Ovary (tissue), 3 donors: ENCODE results near the gene WNT4.

ENCODE experiments used
- EP300 ChIP-seq: sonication (generic); formaldehyde crosslinking; IDR thresholded peaks from one replicate; pipeline ENCODE4 v1.6.1; 2017; ENCODE audit warnings: antibody characterized with exemption
- POLR2A ChIP-seq: fragments of 450-650 bp; IDR thresholded peaks from one replicate; pipeline ENCODE4 v1.6.1; 2017; ENCODE audit warnings: antibody characterized with exemption, mild to moderate bottlenecking, moderate library complexity
- TF ChIP-seq, protein P1 (sequence below), 3 donors: fragments of 450-650 bp in 2 of 3; fragments of 200-600 bp in 1 of 3; IDR thresholded peaks; one replicate each; pipeline versions ENCODE4 v1.5.1 to v1.8.0; 2016 to 2022; ENCODE audit warnings: antibody characterized with exemption in 3 of 3, mild to moderate bottlenecking in 1 of 3
- donor health status: DM: no; HTN: no; CAD: no.

GRCh38 chr1:22100168-22100567 lies 42.7 kb downstream of the WNT4 start:
- TF ChIP-seq, protein P1, sequence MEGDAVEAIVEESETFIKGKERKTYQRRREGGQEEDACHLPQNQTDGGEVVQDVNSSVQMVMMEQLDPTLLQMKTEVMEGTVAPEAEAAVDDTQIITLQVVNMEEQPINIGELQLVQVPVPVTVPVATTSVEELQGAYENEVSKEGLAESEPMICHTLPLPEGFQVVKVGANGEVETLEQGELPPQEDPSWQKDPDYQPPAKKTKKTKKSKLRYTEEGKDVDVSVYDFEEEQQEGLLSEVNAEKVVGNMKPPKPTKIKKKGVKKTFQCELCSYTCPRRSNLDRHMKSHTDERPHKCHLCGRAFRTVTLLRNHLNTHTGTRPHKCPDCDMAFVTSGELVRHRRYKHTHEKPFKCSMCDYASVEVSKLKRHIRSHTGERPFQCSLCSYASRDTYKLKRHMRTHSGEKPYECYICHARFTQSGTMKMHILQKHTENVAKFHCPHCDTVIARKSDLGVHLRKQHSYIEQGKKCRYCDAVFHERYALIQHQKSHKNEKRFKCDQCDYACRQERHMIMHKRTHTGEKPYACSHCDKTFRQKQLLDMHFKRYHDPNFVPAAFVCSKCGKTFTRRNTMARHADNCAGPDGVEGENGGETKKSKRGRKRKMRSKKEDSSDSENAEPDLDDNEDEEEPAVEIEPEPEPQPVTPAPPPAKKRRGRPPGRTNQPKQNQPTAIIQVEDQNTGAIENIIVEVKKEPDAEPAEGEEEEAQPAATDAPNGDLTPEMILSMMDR (IDR thresholded peaks at IDR 0.05): no peak
- TF ChIP-seq EP300: no peak
- TF ChIP-seq POLR2A: no peak
